Measurements from ENCODE around the gene RFX3.
"Not testable (repeated sequence)": the region's sequence is repeated elsewhere in the genome, so short reads cannot be mapped to it uniquely, and the experiment has no call there.

Gene RFX3

GRCh38 chr9:3346549-3346948 is 179.3 kb downstream of the RFX3 start:
- DNase-seq (ENCODE audit: low spot score): no peak

GRCh38 chr9:3343671-3344070 is 182.1 kb downstream of the RFX3 start:
- DNase-seq (ENCODE audit: low spot score): no peak

GRCh38 chr9:3342159-3342777 is 183.5 kb downstream of the RFX3 start:
- DNase-seq (ENCODE audit: low spot score): no peak

GRCh38 chr9:3337515-3338225 is 188.1 kb downstream of the RFX3 start:
- no peak for DNase-seq (ENCODE audit: low spot score)

- DNase-seq (ENCODE audit: low spot score): no peak
These were observed 188.8 kb downstream of the RFX3 start for GRCh38 chr9:3336951-3337350.

GRCh38 chr9:3332802-3333201 is 193.0 kb downstream of the RFX3 start:
- DNase-seq (ENCODE audit: low spot score): no peak

GRCh38 chr9:3331801-3332200 is 194.0 kb downstream of the RFX3 start:
- no peak for DNase-seq (ENCODE audit: low spot score)

- no peak for DNase-seq (ENCODE audit: low spot score)
These were observed 194.9 kb downstream of the RFX3 start for GRCh38 chr9:3330792-3331420.

GRCh38 chr9:3329361-3329760 is 196.4 kb downstream of the RFX3 start:
- no peak for DNase-seq (ENCODE audit: low spot score)

GRCh38 chr9:3323714-3324113 is 202.1 kb downstream of the RFX3 start:
- no peak for DNase-seq (ENCODE audit: low spot score)

- no peak for DNase-seq (ENCODE audit: low spot score)
These were observed 204.6 kb downstream of the RFX3 start for GRCh38 chr9:3321186-3321585.

GRCh38 chr9:3312595-3312994 is 213.2 kb downstream of the RFX3 start:
- DNase-seq (ENCODE audit: low spot score): not testable (repeated sequence)

GRCh38 chr9:3308609-3309008 is 217.2 kb downstream of the RFX3 start:
- no peak for DNase-seq (ENCODE audit: low spot score)

GRCh38 chr9:3304388-3304787 is 221.4 kb downstream of the RFX3 start:
- not testable (repeated sequence) for DNase-seq (ENCODE audit: low spot score)

- peak; percentile 43 for DNase-seq (ENCODE audit: low spot score)
These were observed 225.9 kb downstream of the RFX3 start for GRCh38 chr9:3299872-3300271.

GRCh38 chr9:3296536-3296935 is 229.3 kb downstream of the RFX3 start:
- no peak for DNase-seq (ENCODE audit: low spot score)

- DNase-seq (ENCODE audit: low spot score): no peak
These were observed 233.5 kb downstream of the RFX3 start for GRCh38 chr9:3292311-3292710.

- no peak for DNase-seq (ENCODE audit: low spot score)
These were observed 235.5 kb downstream of the RFX3 start for GRCh38 chr9:3290231-3290840.

- DNase-seq (ENCODE audit: low spot score): no peak
These were observed 237.1 kb downstream of the RFX3 start for GRCh38 chr9:3288686-3289085.

- no peak for DNase-seq (ENCODE audit: low spot score)
These were observed 240.2 kb downstream of the RFX3 start for GRCh38 chr9:3285365-3286161.

- DNase-seq (ENCODE audit: low spot score): no peak
These were observed 243.4 kb downstream of the RFX3 start for GRCh38 chr9:3282365-3282764.

GRCh38 chr9:3281399-3281798 is 244.4 kb downstream of the RFX3 start:
- no peak for DNase-seq (ENCODE audit: low spot score)

All from germinal center (tissue), 1 donor.